Adipocyte (in vitro differentiated cells): ENCODE data around the gene SGSM2.
A peak's percentile ranks its signal among the peaks of the same experiment; 100 is the strongest.

Experiments
- DNase-seq: peaks from one replicate; pipeline ENCODE4 v3.0.0-alpha.2; 2015; ENCODE audit warnings: low read depth
- H3K27me3 ChIP-seq: replicated peaks from 2 replicates; pipeline ENCODE4 v1.7.0; 2013; ENCODE audit warnings: mild to moderate bottlenecking, low read length, moderate library complexity; ENCODE audit not compliant: control insufficient read depth, insufficient read depth
- H3K36me3 ChIP-seq: 2 replicates; pipeline ENCODE4 v1.7.0; 2013; ENCODE audit warnings: low read length, mild to moderate bottlenecking, moderate library complexity; ENCODE audit not compliant: control insufficient read depth, insufficient read depth, severe bottlenecking
- H3K4me1 ChIP-seq: 2 replicates; pipeline ENCODE4 v1.7.0; 2013; ENCODE audit warnings: mild to moderate bottlenecking, low read length, moderate library complexity; ENCODE audit not compliant: control insufficient read depth, insufficient read depth
- H3K4me3 ChIP-seq: 2 replicates; pipeline ENCODE4 v1.7.0; 2013; ENCODE audit warnings: mild to moderate bottlenecking, low read length, moderate library complexity
- H3K9ac ChIP-seq: 2 replicates; pipeline ENCODE4 v1.7.0; 2013; ENCODE audit warnings: mild to moderate bottlenecking, low read length, moderate library complexity
- H3K9me3 ChIP-seq: 2 replicates; pipeline ENCODE4 v1.7.0; 2013; ENCODE audit warnings: mild to moderate bottlenecking, low read length, moderate library complexity; ENCODE audit not compliant: control insufficient read depth

SGSM2 gene

DNA sequence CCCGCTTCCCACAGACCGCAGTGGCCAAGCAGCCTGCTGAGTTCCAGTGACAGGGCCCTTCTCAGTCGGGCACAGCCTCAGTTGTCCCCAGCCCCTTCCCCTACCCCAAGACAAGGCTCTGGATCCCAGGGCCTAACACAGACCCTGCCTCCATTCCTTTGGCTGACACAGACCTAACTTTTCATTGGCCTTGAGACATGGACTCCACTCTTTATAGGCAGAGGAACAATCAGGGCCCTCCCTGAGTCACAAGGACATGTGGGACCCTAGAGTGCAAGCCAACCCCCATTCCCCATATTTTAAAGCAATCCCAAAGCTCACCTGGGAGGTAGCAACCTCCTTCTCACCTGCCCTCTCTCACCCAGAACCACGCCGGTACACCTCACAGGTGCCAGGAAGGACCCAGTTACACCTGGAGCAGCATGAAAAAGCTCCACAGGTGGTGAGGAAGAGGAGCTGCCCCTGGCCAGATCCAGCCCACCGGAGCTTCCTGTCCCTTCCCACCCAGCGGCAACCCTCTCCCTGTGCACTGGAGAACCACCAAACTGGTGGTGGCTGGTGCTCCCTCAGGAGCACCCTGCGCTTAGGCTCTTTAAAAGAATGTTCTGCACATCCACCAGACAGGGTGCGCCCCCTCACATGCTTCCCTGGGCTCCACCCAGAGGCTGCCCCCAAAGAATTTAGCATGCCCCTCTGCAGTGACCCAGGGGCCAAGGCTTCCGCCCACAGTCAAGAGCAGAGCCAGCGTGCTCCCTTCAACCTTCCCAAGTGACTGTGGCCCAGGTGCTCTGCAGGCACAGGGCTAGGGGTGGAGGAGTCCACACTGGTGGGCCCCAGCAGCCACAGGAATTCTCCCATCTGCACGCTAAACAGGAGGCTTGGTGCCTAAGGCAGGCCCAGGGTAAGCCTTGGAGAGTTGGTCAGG, 60.2 kb downstream of the SGSM2 start:
- no peak for DNase-seq
- Histone ChIP-seq H3K27me3 (no peaks in the 10 kb centered on the region), H3K9me3 (no peaks in the 10 kb centered on the region), H3K4me1 (peaks cover 49% of the 10 kb centered on the region), H3K36me3 (no peaks in the 10 kb centered on the region), H3K9ac (peak overlapping the region; percentile 88), H3K4me3 (peak overlapping the region; percentile 97)

- Histone ChIP-seq H3K4me3 (peak overlapping the region; percentile 97), H3K36me3 (no peaks in the 10 kb centered on the region), H3K27me3 (no peaks in the 10 kb centered on the region), H3K9ac (peak overlapping the region; percentile 88), H3K9me3 (no peaks in the 10 kb centered on the region), H3K4me1 (peaks cover 56% of the 10 kb centered on the region)
- no peak for DNase-seq
Observed at GRCh38 chr17:2398182-2398581, 60.9 kb downstream of the SGSM2 start.

DNA sequence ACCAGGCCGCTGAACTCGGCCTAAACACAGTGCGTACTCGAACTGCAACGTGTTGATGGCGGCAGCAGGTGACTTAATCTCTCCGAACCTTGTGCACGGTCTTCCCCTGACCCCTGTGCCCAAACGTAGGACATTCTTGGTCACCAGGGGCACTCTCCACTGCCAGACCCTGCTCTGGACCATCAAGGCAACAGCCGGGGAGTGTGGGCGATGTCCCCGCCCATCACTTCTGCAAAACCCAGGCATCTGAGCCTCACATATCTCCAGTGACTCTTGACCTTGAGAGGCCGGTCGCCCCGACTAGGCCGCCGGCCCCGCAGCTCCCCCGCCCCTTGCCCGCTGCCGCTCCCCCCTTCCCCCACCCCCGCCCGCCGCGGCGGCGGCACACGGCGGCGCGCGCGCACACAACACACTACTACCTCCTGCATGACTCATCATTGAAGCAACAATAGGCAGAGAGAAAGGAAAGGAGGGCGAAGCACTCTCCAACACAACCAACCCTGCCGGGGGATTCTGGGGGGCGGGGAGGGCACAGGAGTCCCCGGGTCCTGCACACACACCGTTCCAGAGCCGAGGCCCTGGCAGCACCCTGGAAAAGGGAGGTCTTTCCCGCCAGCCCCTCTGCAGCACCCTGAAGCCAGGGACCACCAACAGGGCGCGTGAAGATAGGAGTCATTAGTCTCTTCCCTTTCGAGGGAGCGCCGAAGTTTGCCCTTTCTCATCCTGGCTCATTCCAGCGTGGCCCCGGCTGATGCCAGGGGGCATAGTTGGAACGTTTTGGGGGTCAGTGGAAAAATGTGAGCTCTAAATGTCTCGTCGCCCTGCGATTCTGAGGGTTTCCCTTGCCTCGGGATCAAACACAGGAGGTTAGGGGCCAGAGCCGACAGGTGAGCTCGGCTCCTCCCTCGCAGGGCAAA, 61.6 kb downstream of the SGSM2 start:
- Histone ChIP-seq H3K27me3 (no peaks in the 10 kb centered on the region), H3K4me3 (peak overlapping the region; percentile 97), H3K9ac (peak overlapping the region; percentile 98), H3K9me3 (no peaks in the 10 kb centered on the region), H3K36me3 (no peaks in the 10 kb centered on the region), H3K4me1 (peaks cover 63% of the 10 kb centered on the region)
- peak; percentile 91 for DNase-seq

- Histone ChIP-seq H3K36me3 (no peaks in the 10 kb centered on the region), H3K4me3 (peak overlapping the region; percentile 97), H3K27me3 (no peaks in the 10 kb centered on the region), H3K9me3 (no peaks in the 10 kb centered on the region), H3K4me1 (peaks cover 65% of the 10 kb centered on the region), H3K9ac (peak overlapping the region; percentile 98)
- DNase-seq, result peak; percentile 99
Observed at GRCh38 chr17:2399572-2400473, 62.5 kb downstream of the SGSM2 start.

DNA sequence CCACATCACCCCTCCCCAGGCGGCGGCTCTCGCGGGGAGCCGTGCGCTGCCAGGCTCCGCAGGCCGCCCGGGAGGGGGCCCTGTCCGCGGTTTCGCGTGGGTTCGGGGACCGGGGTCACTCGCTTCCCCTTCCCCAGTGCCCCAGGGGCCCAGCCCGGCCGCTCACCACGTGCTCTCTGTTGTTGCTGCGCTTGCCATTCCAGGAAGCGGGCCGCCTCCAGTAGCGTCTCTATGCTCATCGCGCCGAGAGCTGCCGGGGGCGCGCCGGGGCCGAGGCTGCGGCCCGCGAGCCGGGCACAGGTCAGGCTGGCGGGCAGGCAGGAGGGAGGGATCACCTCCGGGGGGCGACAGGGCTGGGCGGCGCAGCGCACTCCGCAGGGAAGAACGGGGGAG, 63.2 kb downstream of the SGSM2 start:
- peak; percentile 80 for DNase-seq
- peaks cover 66% of the 10 kb centered on the region for H3K4me1 ChIP-seq
- H3K9ac ChIP-seq, result peak overlapping the region; percentile 98
- no peaks in the 10 kb centered on the region for H3K27me3 ChIP-seq
- H3K36me3 ChIP-seq, result no peaks in the 10 kb centered on the region
- H3K9me3 ChIP-seq, result no peaks in the 10 kb centered on the region
- H3K4me3 ChIP-seq, result peak overlapping the region; percentile 97

GRCh38 chr17:2400877-2401425, 63.6 kb downstream of the SGSM2 start, which contains the start of gene MNT:
TSS of gene MNT (minus strand) at chr17:2401060. CDS start at chr17:2400712, 348 bp downstream.
- Histone ChIP-seq H3K9ac (peak within 1 kb of the TSS; percentile 98), H3K27me3 (no peaks in the 10 kb centered on the region), H3K4me3 (peak within 1 kb of the TSS; percentile 97), H3K9me3 (no peaks in the 10 kb centered on the region), H3K36me3 (no peaks in the 10 kb centered on the region), H3K4me1 (peaks cover 66% of the 10 kb centered on the region)
- DNase-seq, result peak; percentile 98

GRCh38 chr17:2401426-2402221, 64.3 kb downstream of the SGSM2 start:
- Histone ChIP-seq H3K4me3 (peak overlapping the region; percentile 97), H3K4me1 (peaks cover 67% of the 10 kb centered on the region), H3K27me3 (no peaks in the 10 kb centered on the region), H3K9ac (peak overlapping the region; percentile 98), H3K36me3 (no peaks in the 10 kb centered on the region), H3K9me3 (no peaks in the 10 kb centered on the region)
- peak; percentile 100 for DNase-seq

GRCh38 chr17:2402544-2402943, 65.2 kb downstream of the SGSM2 start:
- no peaks in the 10 kb centered on the region for H3K27me3 ChIP-seq
- no peak for DNase-seq

GRCh38 chr17:2403044-2403443, 65.7 kb downstream of the SGSM2 start:
- H3K27me3 ChIP-seq, result no peaks in the 10 kb centered on the region
- peak overlapping the region; percentile 83 for H3K9ac ChIP-seq
- H3K4me1 ChIP-seq, result peaks cover 69% of the 10 kb centered on the region
- peak overlapping the region; percentile 77 for H3K4me3 ChIP-seq
- no peak for DNase-seq
- H3K36me3 ChIP-seq, result no peaks in the 10 kb centered on the region
- H3K9me3 ChIP-seq, result no peaks in the 10 kb centered on the region

More at GRCh38 chr17:2402544-2402943, 65.2 kb downstream of the SGSM2 start:
- H3K9ac ChIP-seq, result peak overlapping the region; percentile 83
- peak overlapping the region; percentile 77 for H3K4me3 ChIP-seq
- no peaks in the 10 kb centered on the region for H3K9me3 ChIP-seq
- H3K4me1 ChIP-seq, result peaks cover 71% of the 10 kb centered on the region
- no peaks in the 10 kb centered on the region for H3K36me3 ChIP-seq
